Gastroesophageal sphincter (tissue), 3 donors: Measurements from ENCODE around the gene MYO1G.

ENCODE experiments used
- EP300 ChIP-seq: sonication (generic); formaldehyde crosslinking; IDR thresholded peaks from one replicate; pipeline ENCODE4 v1.6.1; 2017; ENCODE audit warnings: antibody characterized with exemption, mild to moderate bottlenecking
- POLR2A ChIP-seq, 2 donors: fragments of 450-650 bp; IDR thresholded peaks; one replicate each; pipeline ENCODE4 v1.6.1; 2017; ENCODE audit warnings: antibody characterized with exemption in 2 of 2, mild to moderate bottlenecking in 2 of 2, moderate library complexity in 1 of 2
- POLR2AphosphoS5 ChIP-seq: sonication (generic); formaldehyde crosslinking; IDR thresholded peaks from one replicate; pipeline ENCODE4 v1.6.1; 2017; ENCODE audit warnings: antibody characterized with exemption
- TF ChIP-seq, protein P1 (sequence below), 4 experiments: fragments of 200-600 bp in 2 of 4; fragments of 450-650 bp in 2 of 4; sonication (generic) in 1 of 4; IDR thresholded peaks; one replicate each; pipeline ENCODE4 v1.5.1; 2017 to 2019; ENCODE audit warnings: antibody characterized with exemption in 4 of 4, mild to moderate bottlenecking in 2 of 4, moderate library complexity in 2 of 4

DNA sequence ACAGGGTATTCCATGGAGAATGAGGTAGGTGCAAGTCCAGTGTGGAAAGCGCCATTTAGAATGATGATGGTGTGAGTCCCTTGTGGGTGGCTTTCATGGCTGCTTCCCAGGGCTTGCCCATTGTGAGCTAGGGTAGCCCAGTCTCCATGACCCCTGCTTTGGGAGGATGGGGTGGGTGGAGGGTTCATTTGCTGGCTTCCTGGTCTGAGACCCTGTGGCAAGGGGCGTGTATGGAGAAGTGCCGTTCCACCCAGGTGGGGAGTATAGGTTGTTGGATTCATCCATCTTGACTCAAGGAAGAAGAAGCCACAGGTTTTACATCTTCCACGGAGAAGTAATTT is 48.9 kb upstream of the MYO1G start:
- TF ChIP-seq POLR2AphosphoS5 (no peak), POLR2A (IDR thresholded peaks at IDR 0.05) (no peak), EP300 (no peak)
- TF ChIP-seq, protein P1, sequence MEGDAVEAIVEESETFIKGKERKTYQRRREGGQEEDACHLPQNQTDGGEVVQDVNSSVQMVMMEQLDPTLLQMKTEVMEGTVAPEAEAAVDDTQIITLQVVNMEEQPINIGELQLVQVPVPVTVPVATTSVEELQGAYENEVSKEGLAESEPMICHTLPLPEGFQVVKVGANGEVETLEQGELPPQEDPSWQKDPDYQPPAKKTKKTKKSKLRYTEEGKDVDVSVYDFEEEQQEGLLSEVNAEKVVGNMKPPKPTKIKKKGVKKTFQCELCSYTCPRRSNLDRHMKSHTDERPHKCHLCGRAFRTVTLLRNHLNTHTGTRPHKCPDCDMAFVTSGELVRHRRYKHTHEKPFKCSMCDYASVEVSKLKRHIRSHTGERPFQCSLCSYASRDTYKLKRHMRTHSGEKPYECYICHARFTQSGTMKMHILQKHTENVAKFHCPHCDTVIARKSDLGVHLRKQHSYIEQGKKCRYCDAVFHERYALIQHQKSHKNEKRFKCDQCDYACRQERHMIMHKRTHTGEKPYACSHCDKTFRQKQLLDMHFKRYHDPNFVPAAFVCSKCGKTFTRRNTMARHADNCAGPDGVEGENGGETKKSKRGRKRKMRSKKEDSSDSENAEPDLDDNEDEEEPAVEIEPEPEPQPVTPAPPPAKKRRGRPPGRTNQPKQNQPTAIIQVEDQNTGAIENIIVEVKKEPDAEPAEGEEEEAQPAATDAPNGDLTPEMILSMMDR (IDR thresholded peaks at IDR 0.05), result no peak
